GM12878 (cell line): ENCODE data around the gene ABCD3. TPM values are rescaled to one million over a fixed set of nuclear protein-coding genes. Genes with fewer than 3 reads are reported as not detected.

Experiments used
- ATAC-seq: fragments of 200-7000 bp; cut with Tn5 transposase; 3 replicates; pipeline ENCODE4 v1.9.1; 2020; ENCODE audit warnings: mild to moderate bottlenecking, moderate library complexity
- BruUV-seq: library from RNA; stranded (reverse); fragments of 400-500 nt; replicated peaks from 2 replicates; lab custom pipeline; 2021; lab: Mats Ljungman, UMichigan
- CTCF ChIA-PET: fragments of 300-600 bp; sonication (Branson Sonifier 250); formaldehyde crosslinking; extraction: SDS; loops from one replicate; lab custom pipeline; 2021; ENCODE audit warnings: inconsistent platforms; lab: Yijun Ruan, JAX
- POLR2A ChIA-PET: fragments of 350-600 bp; formaldehyde crosslinking; extraction: SDS; loops from one replicate; lab custom pipeline; 2021; ENCODE audit warnings: inconsistent platforms; lab: Charles Lee
- RAD21 ChIA-PET: fragments of 300-600 bp; sonication (Branson Sonifier 250); formaldehyde crosslinking; loops from one replicate; lab custom pipeline; 2023; ENCODE audit warnings: antibody characterized with exemption; ENCODE audit not compliant: unreplicated experiment; lab: Charles Lee
- SMC1A ChIA-PET: fragments of 300-600 bp; sonication (Branson Sonifier 250); formaldehyde crosslinking; loops from one replicate; lab custom pipeline; 2023; ENCODE audit not compliant: unreplicated experiment, uncharacterized antibody; lab: Charles Lee
- DNase-seq: peaks from one replicate; pipeline ENCODE4 v3.0.0-alpha.2; 2011; ENCODE audit warnings: low read depth, low spot score
- FAIRE-seq: peaks from 3 replicates; lab custom pipeline; 2011; peaks lifted over from hg19 to GRCh38; lab: Jason Lieb, UNC
- H2AFZ ChIP-seq: 2 replicates; pipeline ENCODE4 v1.6.0; 2011; ENCODE audit warnings: low read depth, low read length, control low read depth; ENCODE audit not compliant: control insufficient read depth
- H3K27ac ChIP-seq: 2 replicates; pipeline ENCODE4 v1.5.1; 2011; ENCODE audit warnings: control low read depth; ENCODE audit not compliant: control insufficient read depth, insufficient read depth
- H3K27me3 ChIP-seq, 2 experiments: replicated peaks in 1 of 2; 2 replicates each; pipeline versions ENCODE4 v1.6.0 to v1.6.1; 2011; ENCODE audit warnings: low read length in 1 of 2; ENCODE audit not compliant: control insufficient read depth in 2 of 2, insufficient read depth in 2 of 2
- H3K36me3 ChIP-seq, 2 experiments: 2 replicates each; pipeline ENCODE4 v1.5.1; 2011; ENCODE audit warnings: low read length in 1 of 2; ENCODE audit not compliant: control insufficient read depth in 2 of 2, insufficient read depth in 2 of 2
- H3K4me1 ChIP-seq: 2 replicates; pipeline ENCODE4 v1.6.1; 2011; ENCODE audit warnings: mild to moderate bottlenecking, low read length, moderate library complexity, mixed read lengths; ENCODE audit not compliant: control insufficient read depth, insufficient read depth
- H3K4me2 ChIP-seq: 2 replicates; pipeline ENCODE4 v1.6.0; 2011; ENCODE audit warnings: control low read depth; ENCODE audit not compliant: control insufficient read depth, insufficient read depth
- H3K4me3 ChIP-seq: fragments of 200-600 bp; sonication (generic); 2 replicates; pipeline ENCODE4 v1.5.1; 2016
- H3K79me2 ChIP-seq: 2 replicates; pipeline ENCODE4 v1.6.0; 2011; ENCODE audit warnings: low read length; ENCODE audit not compliant: control insufficient read depth, insufficient read depth
- H3K9ac ChIP-seq: 2 replicates; pipeline ENCODE4 v1.8.0; 2011; ENCODE audit warnings: low read length, control low read depth, mixed read lengths; ENCODE audit not compliant: control insufficient read depth, insufficient read depth
- H3K9me3 ChIP-seq: replicated peaks from 3 replicates; pipeline ENCODE4 v1.5.1; 2011; ENCODE audit warnings: mild to moderate bottlenecking, low read length; ENCODE audit not compliant: control insufficient read depth, insufficient read depth
- H4K20me1 ChIP-seq: 2 replicates; pipeline ENCODE4 v1.6.0; 2011; ENCODE audit not compliant: control insufficient read depth, insufficient read depth
- CREM ChIP-seq: IDR thresholded peaks from 2 replicates; pipeline ENCODE4 v1.6.1; 2014; ENCODE audit warnings: antibody characterized with exemption, low read depth
- GATAD2B ChIP-seq: fragments of 450-650 bp; conservative IDR thresholded peaks from 2 replicates; pipeline ENCODE4 v1.6.1; 2017; ENCODE audit warnings: low read depth, mild to moderate bottlenecking, moderate library complexity
- IRF4 ChIP-seq: IDR thresholded peaks from 2 replicates; pipeline ENCODE4 v1.6.1; 2011; ENCODE audit warnings: low read depth, low read length
- POU2F2 ChIP-seq: IDR thresholded peaks from 3 replicates; pipeline ENCODE4 v1.6.1; 2011; ENCODE audit warnings: low read depth, mild to moderate bottlenecking, low read length, borderline replicate concordance
- WGBS: methylation state at CpG from one replicate; pipeline ENCODE4 v1.1.6; 2016; ENCODE audit warnings: low lambda C conversion rate; ENCODE audit not compliant: insufficient replicate concordance, insufficient coverage; ENCODE audit errors: missing lambda C conversion rate; 5-methylcytosine and 5-hydroxymethylcytosine counted together
- in situ Hi-C: fragments of 300-500 bp; cut with MboI; formaldehyde crosslinking; loops from 9 replicates; pipeline ENCODE4 v1.14.3; 2018; ENCODE audit warnings: mixed read lengths
- intact Hi-C: fragments of 100-400 bp; cut with micrococcal nuclease; formaldehyde crosslinking; loops from one replicate; pipeline ENCODE4 v1.14.2; 2022; ENCODE audit not compliant: unreplicated experiment
- polyA plus RNA-seq, 11 experiments: library from polyadenylated mRNA; depleted of rRNA in 4 of 11; unstranded in 6 of 11; stranded (reverse) in 5 of 11; fragments of >200 nt; fragmentation: Nextera tagmentation in 4 of 11; fragmentation: Illumina TruSeq in 1 of 11; extraction: Ambion mirVana in 4 of 11; extraction: Trizol in 1 of 11; gene quantifications; 1 replicate in 1 of 11; 2 replicates in 10 of 11; pipeline versions ENCODE4 v1.2.1 to v1.2.3, GENCODE V29; 2011 to 2016; ENCODE audit warnings: inconsistent platforms in 2 of 11, missing spikeins in 2 of 11, low read depth in 1 of 11
- total RNA-seq, 4 experiments: library from RNA; depleted of rRNA in 3 of 4; stranded (reverse); fragments of >200 nt in 3 of 4; fragmentation: Illumina TruSeq in 1 of 4; extraction: Trizol in 1 of 4; gene quantifications; 2 replicates each; pipeline versions ENCODE4 v1.2.1 to v1.2.3, GENCODE V29; 2013 to 2021
- TF ChIP-seq, protein P1 (sequence below): fragments of 450-650 bp; IDR thresholded peaks from 2 replicates; pipeline ENCODE4 v1.6.1; 2016; ENCODE audit warnings: mild to moderate bottlenecking
- TF ChIP-seq, protein P2 (sequence below): IDR thresholded peaks from 2 replicates; pipeline ENCODE4 v1.6.1; 2012; ENCODE audit warnings: low read depth, low read length, improper control_type of control experiment
- TF ChIP-seq, protein P3 (sequence below): fragments of 150-350 bp; IDR thresholded peaks from 2 replicates; pipeline ENCODE4 v1.6.1; 2016; ENCODE audit warnings: low read depth, low read length
- TF ChIP-seq, protein P4 (sequence below): IDR thresholded peaks from 2 replicates; pipeline ENCODE4 v1.6.1; 2012; ENCODE audit warnings: low read depth, low read length, improper control_type of control experiment
- TF ChIP-seq, protein P5 (sequence below): fragments of 450-650 bp; formaldehyde crosslinking; IDR thresholded peaks from 2 replicates; pipeline ENCODE4 v1.4.0; 2020; ENCODE audit warnings: mild to moderate bottlenecking, moderate library complexity

ABCD3 gene
- total and polyA plus RNA-seq, 10 of the 15 experiments (the other 5 are each of a cell fraction or from before 2014, with no cell fraction given) = 15.1 to 40.2 (median 24.1) TPM

DNA sequence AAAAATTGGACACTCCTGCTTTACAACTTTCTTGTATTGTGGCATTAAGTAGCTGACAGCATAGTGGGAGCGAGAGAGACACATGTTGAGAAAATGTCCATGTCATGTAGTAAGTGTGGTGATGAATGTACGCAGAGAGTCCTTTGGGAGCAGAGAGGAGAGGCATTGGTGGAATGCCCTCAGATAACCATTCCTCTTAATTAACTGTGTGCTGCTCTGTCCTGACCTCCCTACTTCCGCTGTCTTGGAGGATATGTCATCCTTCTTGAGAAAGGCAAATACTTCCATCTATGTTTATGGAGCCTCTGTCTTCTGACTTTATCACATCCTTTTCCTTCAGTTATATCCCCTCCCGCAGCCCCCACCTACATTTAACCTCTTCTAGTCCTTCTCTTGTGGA is 85.0 kb downstream of the ABCD3 start (continued):
- TF ChIP-seq, protein P1, sequence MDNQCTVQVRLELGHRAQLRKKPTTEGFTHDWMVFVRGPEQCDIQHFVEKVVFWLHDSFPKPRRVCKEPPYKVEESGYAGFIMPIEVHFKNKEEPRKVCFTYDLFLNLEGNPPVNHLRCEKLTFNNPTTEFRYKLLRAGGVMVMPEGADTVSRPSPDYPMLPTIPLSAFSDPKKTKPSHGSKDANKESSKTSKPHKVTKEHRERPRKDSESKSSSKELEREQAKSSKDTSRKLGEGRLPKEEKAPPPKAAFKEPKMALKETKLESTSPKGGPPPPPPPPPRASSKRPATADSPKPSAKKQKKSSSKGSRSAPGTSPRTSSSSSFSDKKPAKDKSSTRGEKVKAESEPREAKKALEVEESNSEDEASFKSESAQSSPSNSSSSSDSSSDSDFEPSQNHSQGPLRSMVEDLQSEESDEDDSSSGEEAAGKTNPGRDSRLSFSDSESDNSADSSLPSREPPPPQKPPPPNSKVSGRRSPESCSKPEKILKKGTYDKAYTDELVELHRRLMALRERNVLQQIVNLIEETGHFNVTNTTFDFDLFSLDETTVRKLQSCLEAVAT = no peak
- TF ChIP-seq, protein P2, sequence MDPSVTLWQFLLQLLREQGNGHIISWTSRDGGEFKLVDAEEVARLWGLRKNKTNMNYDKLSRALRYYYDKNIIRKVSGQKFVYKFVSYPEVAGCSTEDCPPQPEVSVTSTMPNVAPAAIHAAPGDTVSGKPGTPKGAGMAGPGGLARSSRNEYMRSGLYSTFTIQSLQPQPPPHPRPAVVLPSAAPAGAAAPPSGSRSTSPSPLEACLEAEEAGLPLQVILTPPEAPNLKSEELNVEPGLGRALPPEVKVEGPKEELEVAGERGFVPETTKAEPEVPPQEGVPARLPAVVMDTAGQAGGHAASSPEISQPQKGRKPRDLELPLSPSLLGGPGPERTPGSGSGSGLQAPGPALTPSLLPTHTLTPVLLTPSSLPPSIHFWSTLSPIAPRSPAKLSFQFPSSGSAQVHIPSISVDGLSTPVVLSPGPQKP = no peak
- no peak for TF ChIP-seq CREM
- TF ChIP-seq IRF4 = no peak
- TF ChIP-seq, protein P3, sequence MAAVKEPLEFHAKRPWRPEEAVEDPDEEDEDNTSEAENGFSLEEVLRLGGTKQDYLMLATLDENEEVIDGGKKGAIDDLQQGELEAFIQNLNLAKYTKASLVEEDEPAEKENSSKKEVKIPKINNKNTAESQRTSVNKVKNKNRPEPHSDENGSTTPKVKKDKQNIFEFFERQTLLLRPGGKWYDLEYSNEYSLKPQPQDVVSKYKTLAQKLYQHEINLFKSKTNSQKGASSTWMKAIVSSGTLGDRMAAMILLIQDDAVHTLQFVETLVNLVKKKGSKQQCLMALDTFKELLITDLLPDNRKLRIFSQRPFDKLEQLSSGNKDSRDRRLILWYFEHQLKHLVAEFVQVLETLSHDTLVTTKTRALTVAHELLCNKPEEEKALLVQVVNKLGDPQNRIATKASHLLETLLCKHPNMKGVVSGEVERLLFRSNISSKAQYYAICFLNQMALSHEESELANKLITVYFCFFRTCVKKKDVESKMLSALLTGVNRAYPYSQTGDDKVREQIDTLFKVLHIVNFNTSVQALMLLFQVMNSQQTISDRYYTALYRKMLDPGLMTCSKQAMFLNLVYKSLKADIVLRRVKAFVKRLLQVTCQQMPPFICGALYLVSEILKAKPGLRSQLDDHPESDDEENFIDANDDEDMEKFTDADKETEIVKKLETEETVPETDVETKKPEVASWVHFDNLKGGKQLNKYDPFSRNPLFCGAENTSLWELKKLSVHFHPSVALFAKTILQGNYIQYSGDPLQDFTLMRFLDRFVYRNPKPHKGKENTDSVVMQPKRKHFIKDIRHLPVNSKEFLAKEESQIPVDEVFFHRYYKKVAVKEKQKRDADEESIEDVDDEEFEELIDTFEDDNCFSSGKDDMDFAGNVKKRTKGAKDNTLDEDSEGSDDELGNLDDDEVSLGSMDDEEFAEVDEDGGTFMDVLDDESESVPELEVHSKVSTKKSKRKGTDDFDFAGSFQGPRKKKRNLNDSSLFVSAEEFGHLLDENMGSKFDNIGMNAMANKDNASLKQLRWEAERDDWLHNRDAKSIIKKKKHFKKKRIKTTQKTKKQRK = no peak
- TF ChIP-seq, all 136 proteins: peak for 0

DNA sequence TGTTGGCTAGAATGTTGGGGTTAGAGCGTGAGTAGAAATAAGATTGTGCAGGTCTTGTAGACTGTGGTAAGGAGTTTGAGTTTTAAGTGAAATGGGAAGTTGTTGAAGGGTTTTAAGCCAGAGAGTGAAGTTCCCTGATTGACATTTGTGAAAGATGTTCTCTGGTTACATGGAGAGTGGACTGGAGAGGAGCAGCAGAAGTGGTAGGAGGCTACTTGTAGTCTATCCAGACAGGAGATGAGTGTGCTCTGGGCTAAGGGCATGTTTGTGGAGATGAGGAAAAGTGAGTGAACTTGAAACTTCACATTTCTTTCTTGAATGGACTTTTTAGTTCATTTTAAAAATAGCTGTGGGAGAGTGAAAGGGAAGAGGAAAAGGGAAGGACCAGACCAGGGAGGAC is 86.4 kb downstream of the ABCD3 start:
- TF ChIP-seq GATAD2B (no peak), POU2F2 (no peak)
- TF ChIP-seq, protein P4, sequence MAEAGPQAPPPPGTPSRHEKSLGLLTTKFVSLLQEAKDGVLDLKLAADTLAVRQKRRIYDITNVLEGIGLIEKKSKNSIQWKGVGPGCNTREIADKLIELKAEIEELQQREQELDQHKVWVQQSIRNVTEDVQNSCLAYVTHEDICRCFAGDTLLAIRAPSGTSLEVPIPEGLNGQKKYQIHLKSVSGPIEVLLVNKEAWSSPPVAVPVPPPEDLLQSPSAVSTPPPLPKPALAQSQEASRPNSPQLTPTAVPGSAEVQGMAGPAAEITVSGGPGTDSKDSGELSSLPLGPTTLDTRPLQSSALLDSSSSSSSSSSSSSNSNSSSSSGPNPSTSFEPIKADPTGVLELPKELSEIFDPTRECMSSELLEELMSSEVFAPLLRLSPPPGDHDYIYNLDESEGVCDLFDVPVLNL = no peak
- TF ChIP-seq, protein P5, sequence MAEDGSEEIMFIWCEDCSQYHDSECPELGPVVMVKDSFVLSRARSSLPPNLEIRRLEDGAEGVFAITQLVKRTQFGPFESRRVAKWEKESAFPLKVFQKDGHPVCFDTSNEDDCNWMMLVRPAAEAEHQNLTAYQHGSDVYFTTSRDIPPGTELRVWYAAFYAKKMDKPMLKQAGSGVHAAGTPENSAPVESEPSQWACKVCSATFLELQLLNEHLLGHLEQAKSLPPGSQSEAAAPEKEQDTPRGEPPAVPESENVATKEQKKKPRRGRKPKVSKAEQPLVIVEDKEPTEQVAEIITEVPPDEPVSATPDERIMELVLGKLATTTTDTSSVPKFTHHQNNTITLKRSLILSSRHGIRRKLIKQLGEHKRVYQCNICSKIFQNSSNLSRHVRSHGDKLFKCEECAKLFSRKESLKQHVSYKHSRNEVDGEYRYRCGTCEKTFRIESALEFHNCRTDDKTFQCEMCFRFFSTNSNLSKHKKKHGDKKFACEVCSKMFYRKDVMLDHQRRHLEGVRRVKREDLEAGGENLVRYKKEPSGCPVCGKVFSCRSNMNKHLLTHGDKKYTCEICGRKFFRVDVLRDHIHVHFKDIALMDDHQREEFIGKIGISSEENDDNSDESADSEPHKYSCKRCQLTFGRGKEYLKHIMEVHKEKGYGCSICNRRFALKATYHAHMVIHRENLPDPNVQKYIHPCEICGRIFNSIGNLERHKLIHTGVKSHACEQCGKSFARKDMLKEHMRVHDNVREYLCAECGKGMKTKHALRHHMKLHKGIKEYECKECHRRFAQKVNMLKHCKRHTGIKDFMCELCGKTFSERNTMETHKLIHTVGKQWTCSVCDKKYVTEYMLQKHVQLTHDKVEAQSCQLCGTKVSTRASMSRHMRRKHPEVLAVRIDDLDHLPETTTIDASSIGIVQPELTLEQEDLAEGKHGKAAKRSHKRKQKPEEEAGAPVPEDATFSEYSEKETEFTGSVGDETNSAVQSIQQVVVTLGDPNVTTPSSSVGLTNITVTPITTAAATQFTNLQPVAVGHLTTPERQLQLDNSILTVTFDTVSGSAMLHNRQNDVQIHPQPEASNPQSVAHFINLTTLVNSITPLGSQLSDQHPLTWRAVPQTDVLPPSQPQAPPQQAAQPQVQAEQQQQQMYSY (CRISPR knock-in tag) = no peak
- FAIRE-seq (no peak), DNase-seq (no peak), ATAC-seq (no peak)
- ChIA-PET POLR2A (no interaction called here), CTCF (no interaction called here), SMC1A (interaction anchor here (1.2 to 1.5 kb wide), 2 partner anchors 27 to 30 kb away, joined by 3 read pairs; no protein-coding TSS in a partner anchor), RAD21 (no interaction called here)
- Histone ChIP-seq H3K4me2 (no peak overlapping the region), H3K36me3 (peaks cover 0 to 1% of the 10 kb centered on the region in 2 experiments; a peak in 2 of 4 replicates), H3K9ac (no peak overlapping the region), H2AFZ (no peak overlapping the region), H3K27me3 (no peaks in the 10 kb centered on the region), H3K4me1 (no peaks in the 10 kb centered on the region), H3K9me3 (no peaks in the 10 kb centered on the region), H3K79me2 (no peaks in the 10 kb centered on the region), H3K4me3 (no peak overlapping the region), H4K20me1 (no peaks in the 10 kb centered on the region), H3K27ac (no peak overlapping the region)
- intact Hi-C loops (no loop called here), in situ Hi-C loops (no loop called here)
- no TSS peak for BruUV-seq
- 94% methylated on average over 1 of the region's 1 CpG for WGBS
